HepG2 (cell line): Measurements from ENCODE around the gene ISLR. TPM values are rescaled to one million over a fixed set of nuclear protein-coding genes. Genes with fewer than 3 reads are reported as not detected.

ENCODE experiments used
- ATAC-seq: fragments of 200-7000 bp; cut with Tn5 transposase; 3 replicates; pipeline ENCODE4 v1.9.1; 2020; ENCODE audit warnings: mild to moderate bottlenecking, moderate library complexity
- BruUV-seq: library from RNA; stranded (reverse); fragments of 400-500 nt; replicated peaks from 2 replicates; lab custom pipeline; 2021; lab: Mats Ljungman, UMichigan
- CTCF ChIA-PET: fragments of 300-600 bp; formaldehyde crosslinking; extraction: SDS; loops from one replicate; lab custom pipeline; 2021; ENCODE audit warnings: low total read pairs, inconsistent platforms, low intra/inter-chr PET ratio; lab: Yijun Ruan, JAX
- POLR2A ChIA-PET: fragments of 350-600 bp; sonication (Branson Sonifier 250); formaldehyde crosslinking; loops from one replicate; lab custom pipeline; 2020; ENCODE audit warnings: antibody characterized with exemption, inconsistent platforms; lab: Yijun Ruan, JAX
- DNase-seq: peaks from one replicate; pipeline ENCODE4 v3.0.0-alpha.2; 2015; ENCODE audit warnings: low spot score
- FAIRE-seq: peaks from 3 replicates; lab custom pipeline; 2011; peaks lifted over from hg19 to GRCh38; lab: Jason Lieb, UNC
- H2AFZ ChIP-seq: one replicate; pipeline ENCODE4 v1.6.1; 2011; ENCODE audit warnings: low read length, inconsistent platforms
- H3K27ac ChIP-seq: fragments of 300-600 bp; 3 replicates; pipeline ENCODE4 v1.8.0; 2011; ENCODE audit warnings: mixed run types, mild to moderate bottlenecking, mixed read lengths, low read length, inconsistent platforms; ENCODE audit not compliant: insufficient read depth; ENCODE audit errors: extremely low read length
- H3K27me3 ChIP-seq, 2 experiments: fragments of 200-600 bp in 1 of 2; 2 replicates in 1 of 2; 3 replicates in 1 of 2; pipeline versions ENCODE4 v1.6.0 to v1.8.0; 2011; ENCODE audit warnings: low read length in 2 of 2, mild to moderate bottlenecking in 2 of 2, moderate library complexity in 2 of 2, inconsistent platforms in 1 of 2; ENCODE audit not compliant: insufficient read depth in 2 of 2, control insufficient read depth in 1 of 2
- H3K36me3 ChIP-seq, 2 experiments: fragments of 200-600 bp in 1 of 2; replicated peaks in 1 of 2; 2 replicates in 1 of 2; 3 replicates in 1 of 2; pipeline versions ENCODE4 v1.5.1 to v1.8.0; 2011; ENCODE audit warnings: low read length in 2 of 2, inconsistent platforms in 1 of 2; ENCODE audit not compliant: insufficient read depth in 2 of 2, control insufficient read depth in 1 of 2
- H3K4me1 ChIP-seq: 2 replicates; pipeline ENCODE4 v1.5.1; 2012; ENCODE audit warnings: low read length, inconsistent platforms; ENCODE audit not compliant: insufficient read depth
- H3K4me2 ChIP-seq: 2 replicates; pipeline ENCODE4 v1.6.0; 2011; ENCODE audit warnings: low read depth, low read length, inconsistent platforms
- H3K4me3 ChIP-seq, 3 experiments: fragments of 200-600 bp in 1 of 3; sonication (generic), shearing (Covaris generic) in 1 of 3; replicated peaks in 1 of 3; 2 replicates each; pipeline ENCODE4 v1.5.1; 2011 to 2016; ENCODE audit warnings: low read length in 3 of 3, inconsistent platforms in 2 of 3, low read depth in 2 of 3, mild to moderate bottlenecking in 2 of 3, control low read depth in 1 of 3, mixed read lengths in 1 of 3; ENCODE audit not compliant: insufficient read depth in 1 of 3
- H3K79me2 ChIP-seq: one replicate; pipeline ENCODE4 v1.6.1; 2011; ENCODE audit warnings: low read length, inconsistent platforms; ENCODE audit not compliant: insufficient read depth
- H3K9ac ChIP-seq: 2 replicates; pipeline ENCODE4 v1.6.0; 2011; ENCODE audit warnings: mild to moderate bottlenecking, low read depth, low read length, inconsistent platforms; ENCODE audit not compliant: insufficient read depth
- H3K9me3 ChIP-seq: 2 replicates; pipeline ENCODE4 v1.5.1; 2012; ENCODE audit warnings: mild to moderate bottlenecking, low read length
- H4K20me1 ChIP-seq: 2 replicates; pipeline ENCODE4 v1.6.0; 2011; ENCODE audit warnings: inconsistent platforms, mild to moderate bottlenecking, low read length, moderate library complexity; ENCODE audit not compliant: insufficient read depth
- KLF15 ChIP-seq: sonication (generic); formaldehyde crosslinking; IDR thresholded peaks from 2 replicates; pipeline ENCODE4 v1.8.1; 2023; ENCODE audit warnings: borderline replicate concordance, mild to moderate bottlenecking, inconsistent platforms, missing genetic modification reagents, mixed read lengths
- MLLT10 ChIP-seq: sonication (generic); formaldehyde crosslinking; IDR thresholded peaks from 2 replicates; pipeline ENCODE4 v1.4.0; 2020; ENCODE audit warnings: missing genetic modification reagents
- ONECUT2 ChIP-seq: sonication (generic); formaldehyde crosslinking; IDR thresholded peaks from 2 replicates; pipeline ENCODE4 v1.4.0; 2020; ENCODE audit warnings: missing genetic modification reagents
- SMC3 ChIP-seq: IDR thresholded peaks from 2 replicates; pipeline ENCODE4 v1.6.1; 2011; ENCODE audit warnings: low read length, improper control_type of control experiment
- YEATS2 ChIP-seq: sonication (generic); formaldehyde crosslinking; IDR thresholded peaks from 2 replicates; pipeline ENCODE4 v1.4.0; 2020; ENCODE audit warnings: missing genetic modification reagents, borderline replicate concordance
- ZNF44 ChIP-seq: sonication (generic); formaldehyde crosslinking; IDR thresholded peaks from 2 replicates; pipeline ENCODE4 v1.5.1; 2020; ENCODE audit warnings: mild to moderate bottlenecking, missing genetic modification reagents
- ZNF782 ChIP-seq: sonication (generic); formaldehyde crosslinking; IDR thresholded peaks from 2 replicates; pipeline ENCODE4 v1.4.0; 2020; ENCODE audit warnings: missing genetic modification reagents, mild to moderate bottlenecking, borderline replicate concordance
- WGBS: methylation state at CpG from one replicate; pipeline ENCODE4 v1.1.6; 2017; ENCODE audit warnings: low lambda C conversion rate; 5-methylcytosine and 5-hydroxymethylcytosine counted together
- in situ Hi-C: cut with HindIII; loops from 2 replicates; pipeline ENCODE4 v1.10.0; 2017; ENCODE audit warnings: low pct_unique_long_range_greater_than_20kb; ENCODE audit not compliant: extremely low pct_ligation_motif_present
- intact Hi-C: fragments of 100-400 bp; cut with micrococcal nuclease; formaldehyde crosslinking; loops from one replicate; pipeline ENCODE4 v1.10.0; 2022; ENCODE audit not compliant: unreplicated experiment
- polyA plus RNA-seq, 8 experiments: library from polyadenylated mRNA; depleted of rRNA in 3 of 8; stranded (reverse) in 7 of 8; unstranded in 1 of 8; fragments of >200 nt; fragmentation: Illumina TruSeq in 4 of 8; extraction: Trizol in 4 of 8; gene quantifications; 2 replicates each; pipeline versions ENCODE4 v1.2.1 to v1.2.3, GENCODE V29; 2011 to 2016; ENCODE audit warnings: low read depth in 4 of 8, missing spikeins in 1 of 8, mixed read lengths in 1 of 8; ENCODE audit not compliant: insufficient read depth in 1 of 8
- total RNA-seq, 5 experiments: library from RNA; depleted of rRNA; stranded (reverse); fragments of >200 nt; fragmentation: Illumina TruSeq; extraction: Trizol; gene quantifications; 2 replicates each; pipeline ENCODE4 v1.2.3, GENCODE V29; 2016; ENCODE audit warnings: low read depth in 1 of 5
- TF ChIP-seq, protein P1 (sequence below): sonication (generic); formaldehyde crosslinking; IDR thresholded peaks from 2 replicates; pipeline ENCODE4 v1.8.0; 2022; ENCODE audit warnings: missing genetic modification reagents, mild to moderate bottlenecking, borderline replicate concordance
- TF ChIP-seq, protein P2 (sequence below): IDR thresholded peaks from 2 replicates; pipeline ENCODE4 v1.6.1; 2016; ENCODE audit warnings: low read depth, control low read depth
- TF ChIP-seq, protein P3 (sequence below): sonication (generic); formaldehyde crosslinking; IDR thresholded peaks from 2 replicates; pipeline ENCODE4 v1.4.0; 2020; ENCODE audit warnings: low read depth, mild to moderate bottlenecking, missing genetic modification reagents

Gene ISLR
- total and polyA plus RNA-seq, 2 of the 13 experiments (the other 11 are each of a cell fraction or from before 2014, with no cell fraction given), result not detected

DNA sequence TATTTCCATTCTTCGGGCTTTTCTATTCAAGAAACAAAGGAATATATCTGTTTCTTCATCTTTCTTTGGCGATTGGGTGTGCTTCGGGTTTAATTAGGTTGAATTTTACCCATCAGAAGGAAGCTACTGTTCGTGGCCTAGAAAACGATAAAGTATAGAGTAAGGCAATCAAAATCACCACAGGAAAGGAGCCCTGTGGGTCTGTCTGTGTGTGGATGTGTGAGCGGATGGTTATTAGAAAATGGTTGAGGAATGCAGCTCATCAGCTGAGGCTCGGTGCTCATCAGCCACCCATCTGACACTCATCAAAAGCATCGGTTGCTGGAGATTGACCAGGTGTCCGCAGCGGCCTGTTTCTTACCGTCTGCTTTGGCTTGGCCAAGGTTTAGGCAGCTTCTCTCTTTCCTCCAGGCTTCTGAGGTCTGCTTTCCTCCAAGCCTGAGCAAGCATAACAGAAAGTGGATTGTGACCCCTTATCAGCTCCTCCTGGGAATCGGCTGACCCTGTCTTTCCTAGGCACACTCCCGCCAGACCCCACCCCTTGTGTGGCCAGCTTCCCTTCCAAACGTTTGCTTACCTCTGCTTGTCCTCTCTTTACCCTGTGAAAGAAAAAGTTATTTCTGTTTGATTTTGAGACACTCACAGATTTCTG lies 17.6 kb upstream of the ISLR start:
- FAIRE-seq (no peak), DNase-seq (no peak), ATAC-seq (no peak)
- H3K79me2 ChIP-seq, result no peaks in the 10 kb centered on the region
- H3K4me3 ChIP-seq, result no peak overlapping the region
- no peaks in the 10 kb centered on the region for H3K9me3 ChIP-seq
- no peaks in the 10 kb centered on the region for H3K4me1 ChIP-seq
- 24% methylated on average over 11 of the region's 14 CpGs for WGBS
- H3K4me2 ChIP-seq, result no peak overlapping the region
- no peaks in the 10 kb centered on the region for H3K36me3 ChIP-seq
- H3K27ac ChIP-seq, result no peak overlapping the region
- ChIA-PET POLR2A (no interaction called here), CTCF (no interaction called here)
- H2AFZ ChIP-seq, result no peak overlapping the region
- intact Hi-C loops, result no loop called here
- H4K20me1 ChIP-seq, result no peaks in the 10 kb centered on the region
- TF ChIP-seq ONECUT2, result no peak
- TF ChIP-seq SMC3, result no peak
- TF ChIP-seq YEATS2 (CRISPR knock-in tag), result no peak
- TF ChIP-seq ZNF44, result no peak
- no peak for TF ChIP-seq KLF15 (CRISPR knock-in tag)
- TF ChIP-seq, protein P1, sequence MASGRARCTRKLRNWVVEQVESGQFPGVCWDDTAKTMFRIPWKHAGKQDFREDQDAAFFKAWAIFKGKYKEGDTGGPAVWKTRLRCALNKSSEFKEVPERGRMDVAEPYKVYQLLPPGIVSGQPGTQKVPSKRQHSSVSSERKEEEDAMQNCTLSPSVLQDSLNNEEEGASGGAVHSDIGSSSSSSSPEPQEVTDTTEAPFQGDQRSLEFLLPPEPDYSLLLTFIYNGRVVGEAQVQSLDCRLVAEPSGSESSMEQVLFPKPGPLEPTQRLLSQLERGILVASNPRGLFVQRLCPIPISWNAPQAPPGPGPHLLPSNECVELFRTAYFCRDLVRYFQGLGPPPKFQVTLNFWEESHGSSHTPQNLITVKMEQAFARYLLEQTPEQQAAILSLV (CRISPR knock-in tag), result no peak
- TF ChIP-seq, protein P2, sequence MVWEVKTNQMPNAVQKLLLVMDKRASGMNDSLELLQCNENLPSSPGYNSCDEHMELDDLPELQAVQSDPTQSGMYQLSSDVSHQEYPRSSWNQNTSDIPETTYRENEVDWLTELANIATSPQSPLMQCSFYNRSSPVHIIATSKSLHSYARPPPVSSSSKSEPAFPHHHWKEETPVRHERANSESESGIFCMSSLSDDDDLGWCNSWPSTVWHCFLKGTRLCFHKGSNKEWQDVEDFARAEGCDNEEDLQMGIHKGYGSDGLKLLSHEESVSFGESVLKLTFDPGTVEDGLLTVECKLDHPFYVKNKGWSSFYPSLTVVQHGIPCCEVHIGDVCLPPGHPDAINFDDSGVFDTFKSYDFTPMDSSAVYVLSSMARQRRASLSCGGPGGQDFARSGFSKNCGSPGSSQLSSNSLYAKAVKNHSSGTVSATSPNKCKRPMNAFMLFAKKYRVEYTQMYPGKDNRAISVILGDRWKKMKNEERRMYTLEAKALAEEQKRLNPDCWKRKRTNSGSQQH (CRISPR knock-in tag), result no peak
- no peak for TF ChIP-seq ZNF782
- no peak for TF ChIP-seq MLLT10 (CRISPR knock-in tag)
- TF ChIP-seq, protein P3, sequence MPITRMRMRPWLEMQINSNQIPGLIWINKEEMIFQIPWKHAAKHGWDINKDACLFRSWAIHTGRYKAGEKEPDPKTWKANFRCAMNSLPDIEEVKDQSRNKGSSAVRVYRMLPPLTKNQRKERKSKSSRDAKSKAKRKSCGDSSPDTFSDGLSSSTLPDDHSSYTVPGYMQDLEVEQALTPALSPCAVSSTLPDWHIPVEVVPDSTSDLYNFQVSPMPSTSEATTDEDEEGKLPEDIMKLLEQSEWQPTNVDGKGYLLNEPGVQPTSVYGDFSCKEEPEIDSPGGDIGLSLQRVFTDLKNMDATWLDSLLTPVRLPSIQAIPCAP (CRISPR knock-in tag), result no peak
- in situ Hi-C loops, result no loop called here
- peaks cover 1 to 5% of the 10 kb centered on the region in 2 experiments; a peak in 2 of 5 replicates for H3K27me3 ChIP-seq
- no peak overlapping the region for H3K9ac ChIP-seq
- BruUV-seq, result no TSS peak
